Muscle layer of colon (tissue), 2 donors: ENCODE measurements around the gene PIP.
"Not testable (repeated sequence)": the region's sequence is repeated elsewhere in the genome, so short reads cannot be mapped to it uniquely, and the experiment has no call there.

Experiments
- H3K27ac ChIP-seq: one replicate; pipeline ENCODE4 v1.7.0; 2013; ENCODE audit warnings: low read depth, mild to moderate bottlenecking, low read length, moderate library complexity
- H3K27me3 ChIP-seq, 2 donors: one replicate each; pipeline ENCODE4 v1.7.0; 2013; ENCODE audit warnings: low read length in 2 of 2, mild to moderate bottlenecking in 2 of 2; ENCODE audit not compliant: insufficient read depth in 2 of 2, control insufficient read depth in 1 of 2
- H3K36me3 ChIP-seq: one replicate; pipeline ENCODE4 v1.7.0; 2013; ENCODE audit warnings: mild to moderate bottlenecking, low read length; ENCODE audit not compliant: insufficient read depth
- H3K4me1 ChIP-seq: one replicate; pipeline ENCODE4 v1.7.0; 2013; ENCODE audit warnings: mild to moderate bottlenecking, low read length; ENCODE audit not compliant: insufficient read depth
- H3K4me3 ChIP-seq, 2 donors: one replicate each; pipeline ENCODE4 v1.7.0; 2013; ENCODE audit warnings: low read length in 2 of 2, low read depth in 1 of 2, mild to moderate bottlenecking in 1 of 2, moderate library complexity in 1 of 2
- H3K9ac ChIP-seq: one replicate; pipeline ENCODE4 v1.7.0; 2013; ENCODE audit warnings: low read length
- H3K9me3 ChIP-seq: one replicate; pipeline ENCODE4 v1.7.0; 2013; ENCODE audit warnings: mild to moderate bottlenecking, low read length
- donor health status: abdominal sarcoma.
- donor health status: Adenocarcinoma of cecum.

PIP gene, protein sequence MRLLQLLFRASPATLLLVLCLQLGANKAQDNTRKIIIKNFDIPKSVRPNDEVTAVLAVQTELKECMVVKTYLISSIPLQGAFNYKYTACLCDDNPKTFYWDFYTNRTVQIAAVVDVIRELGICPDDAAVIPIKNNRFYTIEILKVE

DNA sequence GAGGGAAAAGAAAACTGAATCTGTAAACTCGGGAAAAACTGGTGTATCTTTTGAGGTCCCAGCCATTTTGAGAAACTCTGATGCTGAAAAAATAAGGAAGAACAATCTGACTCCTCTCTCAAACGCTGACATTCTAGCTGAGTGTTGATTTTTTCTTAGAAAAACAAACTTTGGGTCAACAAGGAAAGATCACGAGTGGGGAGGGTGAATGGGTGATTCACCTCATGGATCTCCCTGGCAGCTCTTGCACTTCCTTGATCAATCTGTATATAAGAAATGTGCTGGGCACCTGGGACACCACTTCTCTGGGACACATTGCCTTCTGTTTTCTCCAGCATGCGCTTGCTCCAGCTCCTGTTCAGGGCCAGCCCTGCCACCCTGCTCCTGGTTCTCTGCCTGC is at the start of gene PIP:
Gene PIP, plus strand, starts transcription at position 297 of the 400 bp plus-strand sequence. Its CDS starts 40 bp downstream, at position 337.
- H3K27me3 ChIP-seq = peaks cover 0 to 3% of the 10 kb centered on the region in 2 donors

DNA sequence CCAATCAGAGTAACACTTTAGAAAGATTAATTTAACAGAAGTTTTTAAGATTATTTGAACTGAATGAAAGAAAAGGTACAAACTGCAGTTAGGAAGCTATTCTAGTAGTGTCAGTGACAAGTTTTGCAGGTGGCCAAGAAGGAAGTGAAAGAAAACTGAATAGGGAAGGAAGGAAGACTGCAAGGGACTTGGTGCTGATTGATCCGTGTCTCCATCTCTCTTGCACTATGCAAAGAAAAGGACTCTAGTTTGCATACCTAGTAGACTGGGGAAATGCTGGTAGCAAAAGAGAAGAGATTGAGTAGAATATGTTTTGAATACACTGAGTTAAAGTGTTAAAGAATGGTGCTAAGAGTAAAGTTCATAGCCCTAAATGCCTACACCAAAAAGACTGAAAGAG is 46.8 kb upstream of the PIP start:
- no peaks in the 10 kb centered on the region for H3K9me3 ChIP-seq
- H3K4me3 ChIP-seq = no peak overlapping the region
- H3K27ac ChIP-seq = no peak overlapping the region
- H3K36me3 ChIP-seq = no peaks in the 10 kb centered on the region
- no peaks in the 10 kb centered on the region for H3K27me3 ChIP-seq
- H3K4me1 ChIP-seq = no peaks in the 10 kb centered on the region
- H3K9ac ChIP-seq = no peak overlapping the region

More for the DNA sequence above, at the start of gene PIP:
- no peaks in the 10 kb centered on the region for H3K4me1 ChIP-seq
- no peak within 1 kb of the TSS for H3K4me3 ChIP-seq
- H3K36me3 ChIP-seq = no peaks in the 10 kb centered on the region
- no peaks in the 10 kb centered on the region for H3K9me3 ChIP-seq
- no peak within 1 kb of the TSS for H3K27ac ChIP-seq
- H3K9ac ChIP-seq = no peak within 1 kb of the TSS

DNA sequence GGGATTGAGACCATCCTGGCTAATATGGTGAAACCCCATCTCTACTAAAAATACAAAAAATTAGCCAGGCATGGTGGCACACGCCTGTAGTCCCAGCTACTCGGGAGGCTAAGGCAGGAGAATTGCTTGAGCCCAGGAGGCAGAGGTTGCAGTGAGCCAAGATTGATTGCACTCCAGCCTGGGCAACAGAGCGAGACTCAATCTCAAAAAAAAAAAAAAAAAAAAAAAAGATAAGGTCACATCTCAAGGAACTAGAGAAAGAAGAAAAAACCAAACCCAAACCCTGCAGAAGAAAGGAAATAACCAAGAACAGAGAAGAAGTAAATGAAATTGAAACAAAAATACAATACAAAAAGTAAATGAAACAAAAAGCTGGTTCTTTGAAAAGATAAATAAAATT is 46.3 kb upstream of the PIP start:
- H3K4me3 ChIP-seq, H3K4me1 ChIP-seq, H3K27me3 ChIP-seq, H3K9me3 ChIP-seq, H3K27ac ChIP-seq, H3K9ac ChIP-seq, H3K36me3 ChIP-seq: not testable (repeated sequence)

DNA sequence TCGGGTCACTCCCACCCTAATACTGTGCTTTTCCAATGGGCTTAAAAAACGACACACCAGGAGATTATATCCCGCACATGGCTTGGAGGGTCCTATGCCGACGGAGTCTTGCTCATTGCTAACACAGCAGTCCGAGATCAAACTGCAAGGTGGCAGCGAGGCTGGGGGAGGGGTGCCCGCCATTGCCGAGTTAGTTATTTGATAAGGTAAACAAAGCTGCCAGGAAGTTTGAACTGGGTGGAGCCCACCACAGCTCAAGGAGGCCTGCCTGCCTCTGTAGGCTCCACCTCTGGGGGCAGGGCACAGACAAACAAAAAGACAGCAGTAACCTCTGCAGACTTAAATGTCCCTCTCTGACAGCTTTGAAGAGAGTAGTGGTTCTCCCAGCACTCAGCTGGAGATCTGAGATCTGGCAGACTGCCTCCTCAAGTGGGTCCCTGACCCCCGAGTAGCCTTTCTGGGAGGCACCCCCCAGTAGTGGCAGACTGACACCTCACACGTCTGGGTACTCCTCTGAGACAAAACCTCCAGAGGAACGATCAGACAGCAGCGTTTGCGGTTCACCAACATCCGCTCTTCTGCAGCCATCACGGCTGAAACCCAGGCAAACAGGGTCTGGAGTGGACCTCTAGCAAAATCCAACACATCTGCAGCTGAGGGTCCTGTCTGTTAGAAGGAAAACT is 43.2 kb upstream of the PIP start:
- not testable (repeated sequence) for H3K27ac ChIP-seq, H3K4me3 ChIP-seq, H3K27me3 ChIP-seq, H3K36me3 ChIP-seq, H3K4me1 ChIP-seq, H3K9me3 ChIP-seq, H3K9ac ChIP-seq

DNA sequence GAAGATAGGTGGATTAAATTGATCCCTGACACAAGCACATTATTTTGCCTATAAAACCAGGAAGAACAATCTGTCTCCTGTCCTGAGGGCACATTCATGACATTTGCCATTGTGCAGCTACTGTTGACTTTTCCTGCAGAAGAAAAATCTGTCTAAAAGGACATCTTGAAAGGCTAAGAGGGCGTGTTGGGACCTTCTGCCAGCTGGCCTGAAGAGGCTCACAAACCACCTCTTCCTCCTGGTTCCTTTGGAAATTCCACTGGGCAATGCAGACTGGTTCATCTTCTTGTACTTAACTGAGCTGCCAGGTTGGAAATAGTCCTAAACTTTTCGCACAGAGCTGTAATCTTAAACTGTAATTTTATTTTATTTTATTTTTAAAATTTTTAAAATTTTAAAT is 35.7 kb upstream of the PIP start:
- Histone ChIP-seq H3K27me3 (no peaks in the 10 kb centered on the region), H3K9me3 (peaks cover 5% of the 10 kb centered on the region), H3K36me3 (no peaks in the 10 kb centered on the region), H3K9ac (no peak overlapping the region), H3K4me1 (no peaks in the 10 kb centered on the region), H3K27ac (no peak overlapping the region), H3K4me3 (no peak overlapping the region)

DNA sequence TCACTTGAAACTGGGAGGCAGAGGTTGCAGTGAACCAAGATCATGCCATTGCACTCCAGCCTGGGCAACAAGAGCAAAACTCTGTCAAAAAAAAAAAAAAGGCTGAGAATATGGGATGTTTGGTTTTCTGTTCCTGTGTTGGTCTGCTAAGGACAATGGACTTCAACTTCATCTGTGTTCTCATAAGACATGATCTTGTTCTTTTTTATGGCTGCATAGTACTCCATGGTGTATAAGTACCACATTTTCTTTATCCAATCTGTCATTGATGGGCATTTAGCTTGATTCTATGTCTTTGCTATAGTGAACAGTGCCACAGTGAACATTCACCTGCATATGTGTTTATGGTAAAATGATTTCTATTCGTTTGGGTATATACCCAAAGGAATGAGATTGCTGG is 32.3 kb upstream of the PIP start:
- H3K4me1 ChIP-seq, H3K27me3 ChIP-seq, H3K27ac ChIP-seq, H3K4me3 ChIP-seq, H3K9me3 ChIP-seq, H3K9ac ChIP-seq, H3K36me3 ChIP-seq: not testable (repeated sequence)

DNA sequence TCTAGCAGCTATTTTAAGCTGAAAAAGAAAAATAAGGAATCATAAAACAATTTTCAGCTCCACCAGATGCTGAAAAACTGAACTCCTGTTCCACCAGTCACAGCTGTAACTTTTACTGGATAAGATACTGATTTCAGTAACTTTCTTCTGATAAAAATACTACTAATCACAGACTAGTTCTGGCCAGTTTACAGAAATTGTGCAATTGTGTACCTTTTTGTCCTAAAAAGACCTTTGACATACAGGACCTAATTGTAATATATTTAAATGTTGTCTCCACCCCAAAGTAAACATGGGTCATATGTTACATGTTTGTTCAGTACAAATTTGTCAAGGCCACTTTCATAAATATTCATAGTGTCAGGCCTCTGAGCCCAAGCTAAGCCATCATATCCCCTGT is 27.1 kb upstream of the PIP start:
- Histone ChIP-seq H3K4me1 (no peaks in the 10 kb centered on the region), H3K9ac (no peak overlapping the region), H3K4me3 (no peak overlapping the region), H3K27ac (no peak overlapping the region), H3K27me3 (no peaks in the 10 kb centered on the region), H3K9me3 (peaks cover 8% of the 10 kb centered on the region), H3K36me3 (no peaks in the 10 kb centered on the region)

DNA sequence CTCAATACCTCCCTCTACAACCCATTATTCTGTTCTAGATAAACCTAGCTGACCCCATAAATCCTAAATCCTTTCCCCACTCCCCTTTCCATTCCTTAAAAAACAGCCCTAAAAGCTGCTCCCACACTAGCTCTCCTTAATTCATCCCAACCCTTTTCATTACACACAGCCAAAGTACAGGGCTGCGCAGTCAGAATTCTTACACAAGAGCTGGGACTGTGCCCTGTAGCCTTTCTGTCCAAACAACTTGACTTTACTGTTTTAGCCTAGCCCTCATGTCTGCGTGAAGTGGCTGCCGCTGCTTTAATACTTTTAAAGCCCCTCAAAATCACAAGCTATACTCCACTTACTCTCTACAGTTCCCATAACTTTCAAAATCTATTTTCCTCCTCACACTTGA is 23.9 kb upstream of the PIP start:
- not testable (repeated sequence) for H3K27me3 ChIP-seq, H3K4me3 ChIP-seq, H3K27ac ChIP-seq, H3K9me3 ChIP-seq, H3K9ac ChIP-seq, H3K4me1 ChIP-seq, H3K36me3 ChIP-seq

DNA sequence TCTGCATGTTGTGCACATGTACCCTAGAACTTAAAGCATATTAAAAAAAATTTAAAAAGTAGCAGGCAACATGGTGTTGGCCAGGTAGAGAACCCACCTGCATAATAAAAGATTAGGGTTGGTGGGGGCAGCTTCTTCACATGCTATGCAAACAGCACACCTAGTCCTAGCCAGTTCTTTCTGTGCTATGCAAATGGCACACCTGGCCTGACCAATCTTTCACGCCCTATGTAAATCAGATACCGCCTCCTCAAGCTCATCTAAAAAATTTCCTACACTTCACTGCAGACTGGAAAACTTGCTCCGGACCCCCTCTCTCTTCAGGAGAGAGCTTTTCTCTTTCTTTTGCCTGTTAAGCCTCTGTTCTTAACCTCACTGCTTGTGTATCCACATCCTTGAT is 14.5 kb upstream of the PIP start:
- no peak overlapping the region for H3K4me3 ChIP-seq
- no peaks in the 10 kb centered on the region for H3K27me3 ChIP-seq
- H3K9me3 ChIP-seq = no peaks in the 10 kb centered on the region
- H3K36me3 ChIP-seq = no peaks in the 10 kb centered on the region
- H3K9ac ChIP-seq = no peak overlapping the region
- H3K27ac ChIP-seq = no peak overlapping the region
- H3K4me1 ChIP-seq = no peaks in the 10 kb centered on the region

DNA sequence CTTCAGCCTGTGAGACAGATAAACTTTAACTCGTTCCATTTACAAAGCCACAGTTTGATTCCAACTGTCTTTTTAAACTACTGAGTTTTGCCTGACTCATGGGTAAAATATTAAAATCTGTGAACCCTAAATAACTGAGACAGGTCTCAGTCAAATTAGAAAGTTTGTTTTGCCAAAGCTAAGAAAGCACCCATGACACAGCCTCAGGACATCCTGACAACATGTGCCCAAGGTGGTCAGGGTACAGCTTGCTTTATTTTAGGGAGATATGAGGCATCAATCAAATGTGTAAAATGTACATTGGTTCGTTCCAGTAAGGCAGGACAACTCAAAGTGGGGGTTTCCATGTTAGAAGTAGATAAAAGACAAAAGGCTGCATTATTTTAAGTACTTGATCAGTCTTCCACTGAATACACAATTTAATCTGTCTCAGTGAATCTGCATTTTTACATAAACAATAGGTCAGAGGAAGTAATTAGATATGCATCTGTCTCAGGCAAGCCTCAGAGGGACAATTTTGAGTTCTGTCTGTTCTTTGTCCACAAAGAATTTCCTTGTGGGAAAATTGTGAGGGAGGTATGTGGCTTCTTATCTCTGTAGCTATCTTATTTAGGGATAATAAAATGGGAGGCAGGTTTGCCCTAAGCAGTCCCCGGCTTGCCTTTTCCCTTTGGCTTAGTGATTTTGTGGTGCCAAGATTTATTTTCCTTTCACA is 11.0 kb upstream of the PIP start:
- Histone ChIP-seq H3K27me3 (no peaks in the 10 kb centered on the region), H3K27ac (no peak overlapping the region), H3K36me3 (no peaks in the 10 kb centered on the region), H3K9ac (no peak overlapping the region), H3K4me3 (no peak overlapping the region), H3K4me1 (no peaks in the 10 kb centered on the region), H3K9me3 (no peaks in the 10 kb centered on the region)

DNA sequence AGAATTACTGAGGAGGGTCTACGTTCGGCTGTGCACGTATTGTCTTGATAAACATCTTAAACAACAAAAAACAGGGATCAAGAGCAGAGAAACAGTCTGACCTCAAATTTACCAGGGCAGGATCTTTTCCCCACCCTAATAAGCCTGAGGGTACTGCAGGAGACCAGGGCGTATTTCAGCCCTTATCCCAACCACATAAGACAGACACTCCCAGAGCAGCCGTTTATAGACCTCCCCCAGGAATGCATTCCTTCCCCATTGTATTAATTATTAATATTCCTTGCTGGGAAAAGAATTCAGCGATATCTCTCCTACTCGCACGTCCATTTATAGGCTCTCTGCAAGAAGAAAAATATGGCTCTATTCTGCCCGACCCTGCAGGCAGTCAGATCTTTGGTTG is 8.6 kb upstream of the PIP start:
- not testable (repeated sequence) for H3K4me1 ChIP-seq, H3K9ac ChIP-seq, H3K27ac ChIP-seq, H3K4me3 ChIP-seq, H3K27me3 ChIP-seq, H3K9me3 ChIP-seq, H3K36me3 ChIP-seq

DNA sequence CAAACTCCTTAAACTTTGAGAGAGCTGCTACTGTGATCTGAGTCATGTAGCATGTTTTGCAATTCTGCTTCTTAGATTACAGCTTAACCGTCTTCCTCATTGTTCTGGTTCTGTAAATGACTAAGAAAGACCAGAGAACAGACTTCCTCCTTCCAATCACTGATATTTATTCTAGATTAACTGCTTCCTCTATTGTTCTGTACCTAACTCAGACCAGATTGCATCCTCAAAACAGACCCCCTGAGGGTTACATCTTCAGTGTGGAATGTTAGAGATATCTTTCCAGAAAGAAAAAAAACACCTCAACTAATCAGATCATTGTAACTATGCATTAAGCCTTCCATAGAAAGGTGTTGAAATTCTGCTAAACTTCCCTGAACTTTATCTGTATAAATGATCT is 5.7 kb upstream of the PIP start:
- Histone ChIP-seq H3K4me1 (no peaks in the 10 kb centered on the region), H3K9me3 (no peaks in the 10 kb centered on the region), H3K27ac (no peak overlapping the region), H3K27me3 (no peaks in the 10 kb centered on the region), H3K36me3 (no peaks in the 10 kb centered on the region), H3K9ac (no peak overlapping the region), H3K4me3 (no peak overlapping the region)
